GM12874 (cell line): ENCODE results near the gene SERPIND1.

Experiments used
- TF ChIP-seq, protein P1 (sequence below): IDR thresholded peaks from 2 replicates; pipeline ENCODE4 v1.5.1; 2011; ENCODE audit warnings: low read depth, mild to moderate bottlenecking, control low read depth, low read length, moderate library complexity; ENCODE audit not compliant: insufficient read depth

Gene SERPIND1

GRCh38 chr22:20774882-20775281, 969 bp downstream of the SERPIND1 start:
- TF ChIP-seq, protein P1, sequence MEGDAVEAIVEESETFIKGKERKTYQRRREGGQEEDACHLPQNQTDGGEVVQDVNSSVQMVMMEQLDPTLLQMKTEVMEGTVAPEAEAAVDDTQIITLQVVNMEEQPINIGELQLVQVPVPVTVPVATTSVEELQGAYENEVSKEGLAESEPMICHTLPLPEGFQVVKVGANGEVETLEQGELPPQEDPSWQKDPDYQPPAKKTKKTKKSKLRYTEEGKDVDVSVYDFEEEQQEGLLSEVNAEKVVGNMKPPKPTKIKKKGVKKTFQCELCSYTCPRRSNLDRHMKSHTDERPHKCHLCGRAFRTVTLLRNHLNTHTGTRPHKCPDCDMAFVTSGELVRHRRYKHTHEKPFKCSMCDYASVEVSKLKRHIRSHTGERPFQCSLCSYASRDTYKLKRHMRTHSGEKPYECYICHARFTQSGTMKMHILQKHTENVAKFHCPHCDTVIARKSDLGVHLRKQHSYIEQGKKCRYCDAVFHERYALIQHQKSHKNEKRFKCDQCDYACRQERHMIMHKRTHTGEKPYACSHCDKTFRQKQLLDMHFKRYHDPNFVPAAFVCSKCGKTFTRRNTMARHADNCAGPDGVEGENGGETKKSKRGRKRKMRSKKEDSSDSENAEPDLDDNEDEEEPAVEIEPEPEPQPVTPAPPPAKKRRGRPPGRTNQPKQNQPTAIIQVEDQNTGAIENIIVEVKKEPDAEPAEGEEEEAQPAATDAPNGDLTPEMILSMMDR = no peak

DNA sequence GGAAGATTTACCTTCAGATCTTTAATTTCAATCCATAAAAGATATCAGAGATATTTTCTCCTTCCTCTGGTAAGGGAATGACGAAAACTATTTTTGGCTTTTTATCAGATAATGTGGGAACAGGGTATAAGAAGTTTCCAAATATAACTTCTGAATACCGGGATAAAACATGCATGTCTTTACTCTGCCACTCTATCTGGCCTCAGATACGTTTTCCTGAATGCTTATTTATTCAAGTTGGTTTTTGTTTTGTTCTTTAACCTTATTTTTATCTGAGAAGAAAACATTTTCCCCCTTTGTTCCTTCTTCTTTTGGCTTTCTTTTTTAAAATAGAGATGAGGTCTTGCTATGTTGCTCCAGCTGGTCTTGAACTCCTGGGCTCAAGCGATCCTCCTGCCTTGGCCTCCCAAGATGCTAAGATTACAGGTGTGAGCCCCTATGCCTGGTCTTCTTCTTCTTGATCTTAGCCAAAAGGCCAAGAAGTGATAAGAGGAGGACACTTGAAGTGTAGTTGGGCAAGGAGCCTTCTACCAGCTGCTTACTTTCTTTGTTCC, 1.5 kb downstream of the SERPIND1 start:
- TF ChIP-seq, protein P1 = no peak

DNA sequence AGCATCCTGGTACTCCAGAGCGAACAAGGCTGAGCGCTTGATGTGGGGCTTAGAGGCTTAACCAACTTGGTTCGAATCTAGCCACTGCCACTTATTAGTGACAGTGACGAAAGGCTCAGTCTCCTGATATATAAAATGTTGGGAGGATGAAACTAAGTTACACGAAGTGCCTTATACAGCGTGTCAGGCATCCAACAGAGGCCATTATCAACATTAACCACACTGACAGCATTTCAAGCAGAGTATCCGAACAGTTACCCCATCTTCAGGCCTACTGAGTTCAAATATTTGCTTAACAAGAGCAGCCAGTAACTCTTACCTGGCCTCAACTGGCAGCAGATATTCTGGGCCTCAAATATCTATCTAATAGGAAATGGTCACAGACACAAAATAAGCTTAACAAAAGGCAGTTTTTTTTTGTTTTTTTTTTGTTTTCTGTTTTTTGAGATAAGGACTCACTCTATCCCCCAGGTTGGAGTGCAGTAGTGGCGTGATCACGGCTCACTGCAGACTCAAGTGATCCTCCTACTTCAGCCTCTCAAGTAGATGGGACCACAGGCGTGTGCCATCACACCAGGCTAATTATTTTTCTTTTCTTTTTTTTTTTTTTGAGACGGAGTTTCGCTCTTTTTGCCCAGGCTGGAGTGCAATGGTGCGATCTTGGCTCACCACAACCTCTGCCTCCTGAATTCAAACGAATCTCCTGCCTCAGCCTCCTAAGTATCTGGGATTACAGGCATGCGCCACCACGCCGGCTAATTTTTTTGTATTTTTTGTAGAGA, 2.9 kb downstream of the SERPIND1 start:
- TF ChIP-seq, protein P1 = no peak

- TF ChIP-seq, protein P1 = no peak
Measured at GRCh38 chr22:20777420-20778177, 3.7 kb downstream of the SERPIND1 start.

GRCh38 chr22:20779014-20779817, 5.3 kb downstream of the SERPIND1 start:
- TF ChIP-seq, protein P1 = no peak

DNA sequence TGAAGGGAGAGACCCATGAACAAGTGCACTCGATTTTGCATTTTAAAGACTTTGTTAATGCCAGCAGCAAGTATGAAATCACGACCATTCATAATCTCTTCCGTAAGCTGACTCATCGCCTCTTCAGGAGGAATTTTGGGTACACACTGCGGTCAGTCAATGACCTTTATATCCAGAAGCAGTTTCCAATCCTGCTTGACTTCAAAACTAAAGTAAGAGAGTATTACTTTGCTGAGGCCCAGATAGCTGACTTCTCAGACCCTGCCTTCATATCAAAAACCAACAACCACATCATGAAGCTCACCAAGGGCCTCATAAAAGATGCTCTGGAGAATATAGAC, 5.9 kb downstream of the SERPIND1 start:
- TF ChIP-seq, protein P1 = no peak

DNA sequence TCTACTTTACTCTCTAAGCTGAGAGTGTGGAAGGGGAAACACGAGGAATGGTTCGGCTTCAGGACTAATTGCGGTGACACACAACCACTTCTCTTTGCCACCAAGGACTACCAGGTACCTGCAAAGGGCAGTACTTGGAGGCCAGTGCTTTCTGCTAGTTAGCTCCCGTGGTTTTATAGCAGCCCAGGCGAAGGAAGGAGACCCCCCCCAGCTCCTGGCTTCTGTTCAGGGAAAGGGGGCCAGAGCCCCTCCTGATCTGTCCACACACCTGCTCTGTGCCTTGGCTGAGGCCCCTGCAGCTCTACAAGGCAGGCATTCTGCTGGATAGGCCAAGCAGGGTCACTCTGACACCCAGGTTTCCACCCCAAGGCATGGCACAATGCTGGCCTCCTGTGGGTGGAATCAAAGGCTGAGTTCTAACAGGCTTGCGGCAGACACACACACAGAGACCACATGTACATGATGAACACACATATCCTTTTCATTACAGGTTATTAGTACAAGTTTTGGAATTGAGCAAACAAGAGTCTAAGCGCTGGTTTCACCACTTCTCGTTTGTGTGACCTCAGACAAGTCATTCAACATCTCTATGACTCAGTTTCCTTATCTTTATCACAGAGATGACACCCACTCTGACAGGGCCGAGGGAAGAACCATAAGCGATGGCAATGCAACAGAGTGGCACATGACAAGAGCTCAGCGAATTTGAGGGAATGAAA, 7.5 kb downstream of the SERPIND1 start:
- TF ChIP-seq, protein P1 = no peak
